Measurements from ENCODE around the gene PNPLA3.

The PNPLA3 gene

GRCh38 chr22:43994416-43994815 lies 70.8 kb downstream of the PNPLA3 start:
- no peak for DNase-seq

GRCh38 chr22:43995057-43995685 lies 71.6 kb downstream of the PNPLA3 start:
- DNase-seq, result no peak

DNA sequence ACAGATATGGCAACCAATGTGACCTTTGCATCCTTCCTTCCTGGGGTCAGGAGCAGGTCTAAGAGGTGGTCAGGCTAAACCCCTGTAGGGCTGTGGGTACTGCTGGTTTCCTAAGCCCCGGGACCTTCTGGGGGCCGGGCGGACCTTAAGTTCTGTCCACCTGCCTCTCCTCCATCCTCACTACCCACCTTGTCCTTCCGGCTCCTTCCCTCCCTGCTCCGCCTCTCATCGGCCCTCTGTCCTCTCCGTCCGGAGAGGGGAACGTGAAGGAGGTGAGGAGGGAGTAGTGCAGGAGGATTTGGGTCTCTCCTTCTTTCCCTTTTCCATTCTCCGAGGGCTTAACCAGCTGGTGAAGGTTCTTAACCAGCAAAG lies 72.2 kb downstream of the PNPLA3 start:
- no peak for DNase-seq

- peak; percentile 35 to 56 (median 39) for DNase-seq
These were observed 72.8 kb downstream of the PNPLA3 start for GRCh38 chr22:43996170-43996980.

DNA sequence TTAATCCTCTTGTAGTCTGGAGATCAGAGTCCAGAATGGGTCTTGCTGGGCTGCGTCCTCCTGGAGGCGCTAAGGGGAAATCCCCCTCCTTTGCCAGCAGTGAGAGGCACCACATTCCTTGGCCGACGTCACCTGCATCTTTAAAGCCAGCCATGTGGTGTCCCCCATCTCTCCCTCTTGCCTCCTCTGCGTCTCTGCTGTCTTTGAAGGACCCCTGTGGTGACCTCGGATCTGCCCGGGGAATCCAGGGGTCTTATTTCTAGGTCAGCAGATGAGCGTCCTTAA lies 73.3 kb downstream of the PNPLA3 start:
- no peak for DNase-seq

Measured in activated CD4-positive, CD25-positive, alpha-beta regulatory T cell (primary cell).